Heart left ventricle (tissue), 13 donors: ENCODE results near the gene FOXQ1.

Experiments used
- POLR2A ChIP-seq, 2 donors: fragments of 450-650 bp; IDR thresholded peaks; one replicate each; pipeline ENCODE4 v1.6.1; 2017; ENCODE audit warnings: antibody characterized with exemption in 2 of 2, mild to moderate bottlenecking in 2 of 2, moderate library complexity in 2 of 2
- TF ChIP-seq, protein P1 (sequence below), 12 donors: fragments of 200-600 bp; sonication (generic) in 4 of 12; IDR thresholded peaks; one replicate each; pipeline versions ENCODE4 v1.5.0 to v1.8.0; 2018 to 2022; ENCODE audit warnings: antibody characterized with exemption in 12 of 12, mild to moderate bottlenecking in 5 of 12
- donor health status: ischemic (EF 13 %, LVEDD 7.1; RV severe dilation, severe dysfunction).
- donor health status: DM: no; HTN: yes; CAD: no.
- donor health status: DM: no; HTN: no; CAD: no.
- donor health status: ischemic (EF 25% LVEDD 6.9; RV normal size, moderate dysfunction).
- donor health status: ischemic (EF 25% LVEDD 5.7; RV mildly dilated, moderate dysfunction).
- donor health status: ischemic (EF 35%, LVEDD 5.7; RV mildly dilated, moderate dysfunction).
- donor health status: nonischemic (EF 11% LVEDD 7.7; RV severe dilation, severe dysfunction).
- donor health status: DM: yes; HTN: yes; CAD: no.
- donor health status: PGD.
- donor health status: ischemic (EF 29% LVEDD 5.4; RV normal size, mild dysfunction).
- donor health status: nonischemic (EF 23%, LVEDD 6.1; RV moderate dilation, normal function).

- TF ChIP-seq POLR2A (IDR thresholded peaks at IDR 0.05), result no peak
- TF ChIP-seq, protein P1, sequence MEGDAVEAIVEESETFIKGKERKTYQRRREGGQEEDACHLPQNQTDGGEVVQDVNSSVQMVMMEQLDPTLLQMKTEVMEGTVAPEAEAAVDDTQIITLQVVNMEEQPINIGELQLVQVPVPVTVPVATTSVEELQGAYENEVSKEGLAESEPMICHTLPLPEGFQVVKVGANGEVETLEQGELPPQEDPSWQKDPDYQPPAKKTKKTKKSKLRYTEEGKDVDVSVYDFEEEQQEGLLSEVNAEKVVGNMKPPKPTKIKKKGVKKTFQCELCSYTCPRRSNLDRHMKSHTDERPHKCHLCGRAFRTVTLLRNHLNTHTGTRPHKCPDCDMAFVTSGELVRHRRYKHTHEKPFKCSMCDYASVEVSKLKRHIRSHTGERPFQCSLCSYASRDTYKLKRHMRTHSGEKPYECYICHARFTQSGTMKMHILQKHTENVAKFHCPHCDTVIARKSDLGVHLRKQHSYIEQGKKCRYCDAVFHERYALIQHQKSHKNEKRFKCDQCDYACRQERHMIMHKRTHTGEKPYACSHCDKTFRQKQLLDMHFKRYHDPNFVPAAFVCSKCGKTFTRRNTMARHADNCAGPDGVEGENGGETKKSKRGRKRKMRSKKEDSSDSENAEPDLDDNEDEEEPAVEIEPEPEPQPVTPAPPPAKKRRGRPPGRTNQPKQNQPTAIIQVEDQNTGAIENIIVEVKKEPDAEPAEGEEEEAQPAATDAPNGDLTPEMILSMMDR (IDR thresholded peaks at IDR 0.05), result no peak
Observed at GRCh38 chr6:1309366-1309765, 2.5 kb upstream of the FOXQ1 start.
